SU-DHL-6 (cell line): Measurements from ENCODE around the gene OR9Q1.

Source experiments
- H2AFZ ChIP-seq: fragments of 200-600 bp; sonication (generic); 2 replicates; pipeline ENCODE4 v1.6.1; 2014; ENCODE audit warnings: low read depth, mild to moderate bottlenecking, moderate library complexity, mixed read lengths, antibody characterized with exemption, low read length; ENCODE audit not compliant: severe bottlenecking
- H3F3A ChIP-seq: fragments of 200-600 bp; shearing (Covaris generic); 2 replicates; pipeline ENCODE4 v1.6.0; 2016; ENCODE audit warnings: antibody characterized with exemption, mild to moderate bottlenecking; ENCODE audit not compliant: insufficient read depth
- H3K27ac ChIP-seq: fragments of 200-600 bp; sonication (generic); 2 replicates; pipeline ENCODE4 v1.5.1; 2016; ENCODE audit warnings: low read depth, mild to moderate bottlenecking, low read length, moderate library complexity, mixed read lengths
- H3K27me3 ChIP-seq: fragments of 200-600 bp; sonication (generic), shearing (Covaris generic); 2 replicates; pipeline ENCODE4 v1.6.0; 2014; ENCODE audit warnings: mild to moderate bottlenecking, low read length
- H3K36me3 ChIP-seq: fragments of 200-600 bp; sonication (generic); 2 replicates; pipeline ENCODE4 v1.6.1; 2014; ENCODE audit warnings: mild to moderate bottlenecking, low read length, mixed read lengths
- H3K4me2 ChIP-seq: fragments of 300-600, 200-600 bp; shearing (Covaris generic), sonication (generic); 2 replicates; pipeline ENCODE4 v1.6.0; 2014; ENCODE audit warnings: low read length, low read depth, mild to moderate bottlenecking; ENCODE audit not compliant: poor library complexity, severe bottlenecking
- H3K4me3 ChIP-seq: fragments of 200-600 bp; sonication (generic); 2 replicates; pipeline ENCODE4 v1.5.1; 2014; ENCODE audit warnings: antibody characterized with exemption, low read length, mild to moderate bottlenecking, mixed read lengths; ENCODE audit not compliant: insufficient read depth, poor library complexity, severe bottlenecking
- H3K79me2 ChIP-seq: fragments of 200-600 bp; sonication (generic); 2 replicates; pipeline ENCODE4 v1.6.1; 2014; ENCODE audit warnings: mild to moderate bottlenecking, low read length, moderate library complexity; ENCODE audit not compliant: insufficient read depth
- H3K9ac ChIP-seq: fragments of 200-600 bp; sonication (generic); 2 replicates; pipeline ENCODE4 v1.7.0; 2014; ENCODE audit warnings: mild to moderate bottlenecking, low read length
- H3K9me2 ChIP-seq: fragments of 200-600 bp; sonication (generic); replicated peaks from 2 replicates; pipeline ENCODE4 v1.6.1; 2014; ENCODE audit warnings: low read length; ENCODE audit not compliant: insufficient read depth
- H3K9me3 ChIP-seq: fragments of 200-600 bp; sonication (generic); 2 replicates; pipeline ENCODE4 v1.6.1; 2014; ENCODE audit warnings: low read length, mixed read lengths; ENCODE audit not compliant: insufficient read depth
- H4K20me1 ChIP-seq: fragments of 200-600 bp; sonication (generic); 2 replicates; pipeline ENCODE4 v1.6.1; 2014; ENCODE audit warnings: low read depth, mild to moderate bottlenecking, antibody characterized with exemption, low read length, moderate library complexity, mixed read lengths
- EZH2phosphoT487 ChIP-seq: fragments of 200-600 bp; sonication (generic), shearing (Covaris generic); conservative IDR thresholded peaks from 2 replicates; pipeline ENCODE4 v1.6.1; 2018; ENCODE audit warnings: mild to moderate bottlenecking, antibody characterized with exemption, low read length, moderate library complexity, mixed read lengths
- TF ChIP-seq, protein P1 (sequence below): fragments of 200-600 bp; sonication (generic); IDR thresholded peaks from one replicate; pipeline ENCODE4 v1.5.1; 2017; ENCODE audit warnings: antibody characterized with exemption, mild to moderate bottlenecking, low read length, moderate library complexity; ENCODE audit not compliant: insufficient read depth, poor library complexity, severe bottlenecking

OR9Q1 gene

DNA sequence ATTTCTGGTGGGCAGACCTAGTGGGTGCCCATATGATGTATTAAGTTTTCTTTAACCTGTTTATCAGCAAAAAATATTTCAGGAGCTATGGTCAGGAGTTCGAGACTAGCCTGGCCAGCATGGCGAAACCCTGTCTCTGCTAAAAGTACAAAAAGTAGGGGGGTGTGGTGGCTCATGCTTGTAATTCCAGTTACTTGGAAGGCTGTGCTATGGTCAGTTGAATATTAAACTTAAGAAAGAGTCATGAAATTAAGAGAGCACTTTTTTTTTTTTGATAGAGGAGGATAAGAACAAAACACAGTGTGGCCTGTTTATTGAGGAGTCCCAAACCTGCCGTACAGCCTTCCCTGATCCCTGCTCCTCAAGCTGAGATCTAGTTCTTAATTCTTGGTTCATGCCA is 36.9 kb downstream of the OR9Q1 start:
- Histone ChIP-seq H3K36me3 (no peaks in the 10 kb centered on the region), H3F3A (no peaks in the 10 kb centered on the region), H3K9ac (no peak overlapping the region), H3K9me3 (no peaks in the 10 kb centered on the region), H3K79me2 (no peaks in the 10 kb centered on the region), H3K4me2 (no peak overlapping the region), H3K9me2 (no peaks in the 10 kb centered on the region), H4K20me1 (no peaks in the 10 kb centered on the region), H3K27me3 (no peaks in the 10 kb centered on the region), H3K4me3 (no peak overlapping the region), H3K27ac (no peak overlapping the region), H2AFZ (no peak overlapping the region)
- TF ChIP-seq EZH2phosphoT487, result no peak
- TF ChIP-seq, protein P1, sequence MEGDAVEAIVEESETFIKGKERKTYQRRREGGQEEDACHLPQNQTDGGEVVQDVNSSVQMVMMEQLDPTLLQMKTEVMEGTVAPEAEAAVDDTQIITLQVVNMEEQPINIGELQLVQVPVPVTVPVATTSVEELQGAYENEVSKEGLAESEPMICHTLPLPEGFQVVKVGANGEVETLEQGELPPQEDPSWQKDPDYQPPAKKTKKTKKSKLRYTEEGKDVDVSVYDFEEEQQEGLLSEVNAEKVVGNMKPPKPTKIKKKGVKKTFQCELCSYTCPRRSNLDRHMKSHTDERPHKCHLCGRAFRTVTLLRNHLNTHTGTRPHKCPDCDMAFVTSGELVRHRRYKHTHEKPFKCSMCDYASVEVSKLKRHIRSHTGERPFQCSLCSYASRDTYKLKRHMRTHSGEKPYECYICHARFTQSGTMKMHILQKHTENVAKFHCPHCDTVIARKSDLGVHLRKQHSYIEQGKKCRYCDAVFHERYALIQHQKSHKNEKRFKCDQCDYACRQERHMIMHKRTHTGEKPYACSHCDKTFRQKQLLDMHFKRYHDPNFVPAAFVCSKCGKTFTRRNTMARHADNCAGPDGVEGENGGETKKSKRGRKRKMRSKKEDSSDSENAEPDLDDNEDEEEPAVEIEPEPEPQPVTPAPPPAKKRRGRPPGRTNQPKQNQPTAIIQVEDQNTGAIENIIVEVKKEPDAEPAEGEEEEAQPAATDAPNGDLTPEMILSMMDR, result no peak

DNA sequence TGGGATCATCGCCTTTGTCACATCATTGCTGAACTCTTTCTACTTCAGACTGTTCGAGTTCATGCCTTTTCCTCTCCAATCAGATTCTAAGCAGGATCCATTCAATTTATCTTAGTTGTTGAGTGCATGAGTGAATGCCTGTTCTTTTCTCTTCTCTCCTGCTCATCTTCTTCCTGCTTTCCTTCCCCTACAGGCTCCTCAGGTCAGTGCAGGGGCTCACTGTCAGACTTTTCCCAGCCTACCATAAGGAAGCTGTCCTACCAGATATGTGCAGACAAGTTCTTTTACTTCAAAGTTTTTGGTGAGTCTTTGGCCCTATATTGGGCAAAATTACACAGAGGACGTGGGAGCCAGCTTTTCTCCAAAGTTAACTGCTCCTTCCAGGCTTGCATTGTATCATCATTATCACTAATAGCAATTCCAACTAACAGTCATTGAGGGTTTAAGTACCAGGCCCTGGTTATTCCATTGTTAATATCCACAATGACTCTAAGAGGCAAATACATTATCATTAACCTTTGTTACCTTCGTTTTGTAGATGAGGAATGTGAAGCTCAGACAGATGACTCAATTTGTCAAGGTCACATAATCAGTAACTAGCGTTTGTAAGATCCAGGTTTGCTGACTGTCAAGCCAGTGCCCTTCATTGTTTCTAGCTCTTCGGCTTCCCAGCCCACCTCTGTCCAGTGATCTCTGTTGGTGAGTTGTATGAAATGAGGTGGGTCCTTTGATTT is 37.4 kb downstream of the OR9Q1 start:
- H3K9me2 ChIP-seq, result no peaks in the 10 kb centered on the region
- H3K79me2 ChIP-seq, result no peaks in the 10 kb centered on the region
- no peaks in the 10 kb centered on the region for H3K9me3 ChIP-seq
- H3K27ac ChIP-seq, result no peak overlapping the region
- H3K27me3 ChIP-seq, result no peaks in the 10 kb centered on the region
- no peak overlapping the region for H3K9ac ChIP-seq
- H3K4me2 ChIP-seq, result no peak overlapping the region
- H4K20me1 ChIP-seq, result no peaks in the 10 kb centered on the region
- TF ChIP-seq, protein P1, result no peak
- TF ChIP-seq EZH2phosphoT487, result no peak
- no peaks in the 10 kb centered on the region for H3K36me3 ChIP-seq
- H3K4me3 ChIP-seq, result no peak overlapping the region
- no peaks in the 10 kb centered on the region for H3F3A ChIP-seq
- no peak overlapping the region for H2AFZ ChIP-seq

DNA sequence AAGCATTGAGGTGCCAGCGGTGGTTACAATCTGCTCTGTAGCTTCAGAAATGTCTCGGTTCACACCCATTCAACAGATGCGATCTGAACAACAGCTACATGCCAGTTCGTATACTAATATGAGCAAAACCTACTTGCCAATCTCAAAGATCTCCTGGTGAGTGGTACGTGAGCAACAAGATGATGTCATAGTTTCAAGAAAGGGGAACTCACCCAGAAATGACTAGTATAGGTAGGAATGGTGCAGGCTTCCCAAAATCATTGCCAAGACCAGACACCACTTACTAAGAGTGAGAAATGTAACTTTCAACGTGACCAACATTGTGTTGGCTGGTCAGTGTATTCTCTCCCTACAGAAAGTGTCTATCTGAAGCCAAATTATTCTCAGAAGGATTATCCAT is 38.1 kb downstream of the OR9Q1 start:
- H3K27me3 ChIP-seq, result no peaks in the 10 kb centered on the region
- H4K20me1 ChIP-seq, result no peaks in the 10 kb centered on the region
- TF ChIP-seq, protein P1, result no peak
- TF ChIP-seq EZH2phosphoT487, result no peak
- H2AFZ ChIP-seq, result no peak overlapping the region
- no peaks in the 10 kb centered on the region for H3K9me3 ChIP-seq
- H3K36me3 ChIP-seq, result no peaks in the 10 kb centered on the region
- H3K9ac ChIP-seq, result no peak overlapping the region
- no peaks in the 10 kb centered on the region for H3K9me2 ChIP-seq
- no peaks in the 10 kb centered on the region for H3F3A ChIP-seq
- no peaks in the 10 kb centered on the region for H3K79me2 ChIP-seq
- H3K4me2 ChIP-seq, result no peak overlapping the region
- no peak overlapping the region for H3K27ac ChIP-seq
- no peak overlapping the region for H3K4me3 ChIP-seq
